GM20000 (cell line): Measurements from ENCODE around the gene TNK2.

Experiments used
- DNase-seq: peaks from one replicate; pipeline ENCODE4 v3.0.0; 2012; ENCODE audit warnings: low spot score
- TF ChIP-seq, protein P1 (sequence below): IDR thresholded peaks from 2 replicates; pipeline ENCODE4 v1.5.1; 2012; ENCODE audit warnings: mild to moderate bottlenecking, control low read depth; ENCODE audit errors: extremely low read depth, missing control alignments

The TNK2 gene

DNA sequence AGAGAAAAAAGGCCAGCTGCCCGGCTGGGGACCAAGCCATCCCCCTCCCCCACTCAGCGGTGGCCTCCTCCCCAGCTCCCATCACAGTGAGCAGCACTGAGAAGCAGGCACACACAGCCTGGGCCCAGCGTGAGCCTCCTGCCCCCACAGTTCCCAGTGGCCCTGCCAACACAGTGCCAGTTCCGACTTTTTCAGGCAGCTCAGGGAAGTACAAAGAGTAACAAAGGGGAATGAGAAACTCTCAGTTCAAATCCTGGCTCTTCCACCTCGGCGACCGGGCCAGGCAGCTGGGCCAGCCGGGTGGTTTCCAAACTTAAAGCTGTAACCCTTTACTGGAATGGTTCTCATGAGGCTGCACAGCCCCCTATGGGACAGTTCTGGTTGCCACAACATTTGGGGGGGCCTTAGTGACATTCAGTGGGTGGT is 18.5 kb downstream of the TNK2 start:
- no peak for DNase-seq
- TF ChIP-seq, protein P1, sequence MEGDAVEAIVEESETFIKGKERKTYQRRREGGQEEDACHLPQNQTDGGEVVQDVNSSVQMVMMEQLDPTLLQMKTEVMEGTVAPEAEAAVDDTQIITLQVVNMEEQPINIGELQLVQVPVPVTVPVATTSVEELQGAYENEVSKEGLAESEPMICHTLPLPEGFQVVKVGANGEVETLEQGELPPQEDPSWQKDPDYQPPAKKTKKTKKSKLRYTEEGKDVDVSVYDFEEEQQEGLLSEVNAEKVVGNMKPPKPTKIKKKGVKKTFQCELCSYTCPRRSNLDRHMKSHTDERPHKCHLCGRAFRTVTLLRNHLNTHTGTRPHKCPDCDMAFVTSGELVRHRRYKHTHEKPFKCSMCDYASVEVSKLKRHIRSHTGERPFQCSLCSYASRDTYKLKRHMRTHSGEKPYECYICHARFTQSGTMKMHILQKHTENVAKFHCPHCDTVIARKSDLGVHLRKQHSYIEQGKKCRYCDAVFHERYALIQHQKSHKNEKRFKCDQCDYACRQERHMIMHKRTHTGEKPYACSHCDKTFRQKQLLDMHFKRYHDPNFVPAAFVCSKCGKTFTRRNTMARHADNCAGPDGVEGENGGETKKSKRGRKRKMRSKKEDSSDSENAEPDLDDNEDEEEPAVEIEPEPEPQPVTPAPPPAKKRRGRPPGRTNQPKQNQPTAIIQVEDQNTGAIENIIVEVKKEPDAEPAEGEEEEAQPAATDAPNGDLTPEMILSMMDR: no peak

- TF ChIP-seq, protein P1: no peak
These were observed 19.1 kb downstream of the TNK2 start for GRCh38 chr3:195888981-195889869.

DNA sequence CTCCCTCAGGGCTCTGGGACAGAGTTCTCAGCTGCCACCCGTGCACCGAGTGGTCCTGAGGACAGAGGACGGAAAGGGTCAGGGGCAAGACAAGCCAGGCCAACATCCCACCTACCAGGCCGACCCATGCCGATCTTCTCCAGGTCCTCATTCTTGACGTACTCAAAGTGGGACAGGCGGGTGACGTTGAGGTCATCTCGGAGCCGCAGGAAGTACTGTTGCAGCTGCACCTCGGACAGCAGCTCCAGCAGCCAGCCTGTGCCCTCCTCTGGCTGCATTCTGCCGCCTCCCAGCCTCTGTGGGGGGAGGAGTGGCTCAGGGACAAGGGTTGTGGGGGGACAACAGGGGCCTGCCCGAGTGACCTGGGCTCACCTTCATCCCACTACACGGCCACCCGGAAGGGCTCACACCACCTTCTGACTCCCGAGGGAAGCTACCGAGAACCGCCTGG is 20.0 kb downstream of the TNK2 start:
- TF ChIP-seq, protein P1: no peak
- no peak for DNase-seq

More at GRCh38 chr3:195888981-195889869, 19.1 kb downstream of the TNK2 start:
- no peak for DNase-seq

DNA sequence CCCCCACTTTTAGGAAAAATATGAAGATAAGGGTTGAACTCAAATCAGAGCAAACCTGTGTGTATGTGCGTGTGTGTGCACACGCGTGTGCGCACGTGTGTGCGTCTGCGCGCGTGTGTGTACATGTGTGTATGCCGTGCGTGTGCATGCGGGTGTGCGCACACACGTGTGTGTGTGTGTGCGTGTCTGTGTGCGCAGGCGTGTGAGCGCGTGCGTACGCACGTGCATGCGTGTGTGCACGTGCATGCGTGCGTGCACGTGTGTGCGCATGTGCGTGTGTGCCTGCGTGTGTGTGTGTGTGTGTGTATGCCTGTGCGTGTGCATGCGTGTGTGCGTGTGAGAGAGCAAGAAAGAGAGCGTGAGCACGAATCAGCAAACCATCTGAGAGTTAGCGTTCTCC is 20.7 kb downstream of the TNK2 start:
- TF ChIP-seq, protein P1: no peak
- DNase-seq: no peak

DNA sequence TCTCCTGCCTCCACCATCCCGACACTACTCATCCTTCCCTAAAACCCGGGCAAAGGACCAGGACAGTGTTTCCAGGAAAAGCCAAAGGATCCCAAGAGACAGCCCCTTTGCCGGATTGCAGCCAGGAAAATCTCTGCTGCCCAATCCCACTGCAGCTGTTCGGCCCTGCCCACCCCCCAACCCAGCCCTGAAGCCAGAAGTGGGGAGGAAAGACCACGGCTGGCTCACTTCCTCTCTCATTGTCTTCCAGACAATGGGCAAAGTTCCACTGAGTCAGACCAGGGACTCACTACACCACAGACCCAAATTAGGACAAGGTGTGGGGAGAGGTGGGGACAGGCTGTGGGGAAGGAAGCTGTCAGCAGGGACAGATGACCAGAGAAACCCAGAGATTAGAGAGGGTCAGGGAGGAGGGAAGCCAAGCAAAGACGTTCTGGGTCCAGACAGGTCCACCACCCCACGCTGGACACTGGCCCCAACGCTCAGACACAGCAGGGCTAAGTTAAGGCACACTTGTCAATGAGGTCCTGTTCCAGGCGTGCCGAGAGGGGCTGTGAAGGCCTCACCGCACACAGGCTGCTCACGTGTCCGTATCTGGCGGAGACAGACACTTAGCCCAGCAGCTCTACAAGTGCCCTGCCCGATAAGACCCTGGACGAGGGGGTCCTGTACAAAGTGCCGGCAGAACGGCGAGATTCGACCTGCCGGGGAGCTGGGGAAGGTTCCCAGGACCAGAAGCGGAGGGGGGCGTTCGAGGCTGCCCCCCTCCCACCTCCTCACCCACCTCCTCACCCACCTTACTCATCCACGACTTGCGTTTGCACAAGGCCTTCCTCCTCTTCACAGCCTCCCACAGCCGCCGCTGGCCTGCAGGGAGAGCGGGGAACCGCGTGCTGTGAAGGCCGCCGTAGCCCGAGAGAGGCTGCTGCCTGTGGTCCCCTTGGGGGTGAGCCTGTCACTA is 21.9 kb downstream of the TNK2 start:
- TF ChIP-seq, protein P1: no peak
- no peak for DNase-seq

- TF ChIP-seq, protein P1: no peak
- no peak for DNase-seq
These were observed 23.1 kb downstream of the TNK2 start for GRCh38 chr3:195885036-195885891.
